Small intestine (tissue), 7 donors: ENCODE results near the gene GRHL3. TPM values are rescaled to one million over a fixed set of nuclear protein-coding genes. Genes with fewer than 3 reads are reported as not detected.

Experiments
- DNase-seq, 2 donors: peaks; one replicate each; pipeline versions ENCODE4 v3.0.0 to v3.0.0-alpha.2; 2013
- FAIRE-seq: peaks from 2 replicates; lab custom pipeline; 2012; peaks lifted over from hg19 to GRCh38; lab: Jason Lieb, UNC
- H3K27ac ChIP-seq, 3 donors: one replicate each; pipeline ENCODE4 v1.5.1; 2013; ENCODE audit warnings: low read length in 2 of 3, mild to moderate bottlenecking in 2 of 3, control low read depth in 1 of 3, inconsistent platforms in 1 of 3, low read depth in 1 of 3, moderate library complexity in 1 of 3
- H3K27me3 ChIP-seq, 3 donors: one replicate each; pipeline ENCODE4 v1.6.1; 2013; ENCODE audit warnings: low read length in 3 of 3, inconsistent platforms in 1 of 3; ENCODE audit not compliant: control insufficient read depth in 3 of 3, insufficient read depth in 3 of 3
- H3K36me3 ChIP-seq, 3 donors: one replicate each; pipeline ENCODE4 v1.6.1; 2013; ENCODE audit warnings: low read length in 3 of 3, inconsistent platforms in 1 of 3, low read depth in 1 of 3, mild to moderate bottlenecking in 1 of 3, moderate library complexity in 1 of 3; ENCODE audit not compliant: control insufficient read depth in 3 of 3, insufficient read depth in 2 of 3
- H3K4me1 ChIP-seq, 3 donors: one replicate each; pipeline ENCODE4 v1.6.1; 2013; ENCODE audit warnings: low read length in 2 of 3, inconsistent platforms in 1 of 3, low read depth in 1 of 3, mild to moderate bottlenecking in 1 of 3, moderate library complexity in 1 of 3; ENCODE audit not compliant: control insufficient read depth in 3 of 3, insufficient read depth in 2 of 3
- H3K4me3 ChIP-seq, 3 donors: one replicate each; pipeline ENCODE4 v1.5.1; 2013; ENCODE audit warnings: low read length in 3 of 3, control low read depth in 1 of 3, inconsistent platforms in 1 of 3, low read depth in 1 of 3, mild to moderate bottlenecking in 1 of 3, moderate library complexity in 1 of 3
- H3K9me3 ChIP-seq, 2 donors: one replicate each; pipeline ENCODE4 v1.6.1; 2013; ENCODE audit warnings: low read depth in 1 of 2, low read length in 1 of 2; ENCODE audit not compliant: control insufficient read depth in 2 of 2, insufficient read depth in 1 of 2
- WGBS, 3 donors: extraction: QIAGEN DNeasy Blood & Tissue Kit; methylation state at CpG; one replicate each; pipeline ENCODE4 v1.1.7; 2013; 5-methylcytosine and 5-hydroxymethylcytosine counted together
- polyA plus RNA-seq, 4 donors: library from polyadenylated mRNA; stranded (reverse) in 3 of 4; unstranded in 1 of 4; fragments of 200-250 nt in 3 of 4; fragments of 120-200 nt in 1 of 4; gene quantifications; one replicate each; pipeline versions ENCODE4 v1.2.1 to v1.2.3, GENCODE V29; 2013
- donor health status: healthy with polysubstance abuse.
- donor health status: control.
- donor health status: control.
- donor health status: Bipolar disorder and iron deficiency.
- donor health status: healthy.

GRHL3 gene
- polyA plus RNA-seq, 4 donors, result 0.28 to 0.67 (median 0.31) TPM; not detected in 1

- Histone ChIP-seq H3K4me1 (peaks cover 3 to 11% (median 4%) of the 10 kb centered on the region in 3 donors), H3K27me3 (peaks cover 0 to 13% (median 2%) of the 10 kb centered on the region in 3 donors), H3K4me3 (no peak overlapping the region), H3K27ac (no peak overlapping the region), H3K36me3 (no peaks in the 10 kb centered on the region), H3K9me3 (no peaks in the 10 kb centered on the region)
- 80 to 89% (median 85%) methylated on average over 2 of the region's 2 CpGs for WGBS, 3 donors
- FAIRE-seq (no peak), DNase-seq (no peak)
Observed at GRCh38 chr1:24323281-24323680, 4.1 kb downstream of the GRHL3 start.

GRCh38 chr1:24324903-24325302, 5.7 kb downstream of the GRHL3 start:
- peaks cover 0 to 13% (median 2%) of the 10 kb centered on the region in 3 donors for H3K27me3 ChIP-seq
- H3K4me1 ChIP-seq, result peaks cover 3 to 11% (median 4%) of the 10 kb centered on the region in 3 donors
- no peak overlapping the region for H3K27ac ChIP-seq
- no peaks in the 10 kb centered on the region for H3K36me3 ChIP-seq
- H3K4me3 ChIP-seq, result no peak overlapping the region
- no peaks in the 10 kb centered on the region for H3K9me3 ChIP-seq
- FAIRE-seq (no peak), DNase-seq (no peak)
- WGBS, 3 donors, result 65 to 78% (median 69%) methylated on average over 6 of the region's 6 CpGs

DNA sequence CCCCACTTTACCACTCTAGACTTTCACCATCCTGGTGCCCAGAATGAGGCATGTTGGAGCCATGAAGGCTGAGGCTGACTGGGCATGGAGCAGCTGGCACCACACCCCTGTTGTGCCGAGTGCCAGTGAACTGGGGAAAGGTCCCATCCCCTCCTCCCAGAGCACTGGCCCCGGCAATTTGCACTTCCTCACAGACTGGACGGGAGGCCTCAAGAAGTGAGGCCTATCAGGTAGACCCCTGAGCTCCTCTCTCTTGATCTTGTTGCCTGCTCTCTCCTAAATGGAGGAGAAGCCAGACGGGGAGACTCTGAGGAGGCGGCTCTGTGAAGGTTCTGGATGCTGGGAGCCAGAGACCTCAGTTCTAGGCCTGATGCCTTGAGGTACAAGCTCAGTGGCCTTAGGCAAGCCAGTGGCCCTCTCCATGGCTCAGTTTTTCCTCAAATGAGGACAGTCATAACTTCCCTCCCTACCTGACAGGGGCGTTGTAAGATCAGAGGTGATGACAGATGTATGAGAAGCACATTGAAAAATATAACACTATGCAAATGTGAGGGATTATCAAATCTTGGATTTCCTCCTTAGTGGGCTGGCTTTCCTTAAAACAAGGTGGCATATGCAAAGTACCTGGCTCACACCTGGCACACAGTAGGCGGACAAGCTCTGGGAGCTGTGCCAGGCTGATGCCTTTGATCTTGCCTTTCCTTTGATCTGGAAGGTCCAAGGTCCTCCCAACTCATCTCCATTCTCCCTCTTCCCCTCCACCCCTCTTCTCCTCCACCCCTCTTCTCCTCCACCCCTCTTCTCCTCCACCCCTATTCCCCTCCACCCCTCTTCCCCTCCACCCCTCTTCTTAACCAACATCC, 6.7 kb downstream of the GRHL3 start:
- Histone ChIP-seq H3K4me3 (no peak overlapping the region), H3K36me3 (no peaks in the 10 kb centered on the region), H3K27me3 (peaks cover 0 to 13% (median 2%) of the 10 kb centered on the region in 3 donors), H3K4me1 (peaks cover 3 to 11% (median 4%) of the 10 kb centered on the region in 3 donors), H3K27ac (no peak overlapping the region), H3K9me3 (no peaks in the 10 kb centered on the region)
- WGBS, 3 donors, result 45 to 71% (median 55%) methylated on average over 7 of the region's 7 CpGs
- no peak for FAIRE-seq
- no peak for DNase-seq

DNA sequence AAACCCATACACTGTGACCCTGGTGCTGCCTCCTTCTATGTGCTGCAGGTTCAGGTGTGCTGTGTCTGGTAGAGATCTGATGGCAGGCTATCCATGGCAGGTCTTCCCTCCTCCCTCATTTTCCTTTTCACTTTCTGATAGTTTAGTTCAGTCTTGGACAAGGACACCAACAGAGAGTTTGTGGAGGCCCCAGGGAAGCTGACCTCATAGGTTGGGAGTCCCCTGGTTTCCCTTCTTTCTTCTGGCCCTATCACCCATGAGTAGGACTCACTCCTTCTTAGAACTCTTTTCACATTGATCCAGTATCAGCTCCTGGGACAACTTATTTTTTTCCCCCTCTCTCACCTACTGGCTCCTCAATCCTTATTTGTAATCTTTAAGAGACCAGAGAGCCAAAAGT, 8.3 kb downstream of the GRHL3 start:
- no peak for DNase-seq
- H3K4me3 ChIP-seq, result no peak overlapping the region
- no peak for FAIRE-seq
- no peak overlapping the region for H3K27ac ChIP-seq
- no peaks in the 10 kb centered on the region for H3K4me1 ChIP-seq
- H3K9me3 ChIP-seq, result no peaks in the 10 kb centered on the region
- H3K36me3 ChIP-seq, result no peaks in the 10 kb centered on the region
- peaks cover 0 to 2% (median 0%) of the 10 kb centered on the region in 3 donors for H3K27me3 ChIP-seq

DNA sequence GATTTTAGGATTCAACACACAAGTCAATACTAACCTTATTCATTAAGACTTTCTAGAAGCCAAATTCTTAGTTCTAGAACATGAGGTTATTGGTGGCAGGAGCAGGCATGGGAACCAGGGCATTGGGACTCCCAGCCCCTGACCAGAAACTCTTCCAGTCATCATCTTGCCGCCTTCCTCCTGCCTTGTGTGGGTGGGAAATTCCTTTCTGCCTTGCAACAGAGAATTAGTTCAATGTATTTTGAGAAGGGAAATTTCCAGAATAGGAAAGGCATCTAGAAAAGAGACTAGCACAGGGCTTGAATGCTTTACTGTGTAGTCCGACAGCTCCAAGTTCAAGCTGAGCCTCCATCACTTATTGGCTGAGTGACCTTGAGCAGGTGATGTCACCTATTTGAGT, 8.7 kb downstream of the GRHL3 start:
- no peak overlapping the region for H3K4me3 ChIP-seq
- DNase-seq, result no peak
- H3K4me1 ChIP-seq, result no peaks in the 10 kb centered on the region
- 82 to 96% (median 93%) methylated on average over 2 of the region's 2 CpGs for WGBS, 3 donors
- no peak for FAIRE-seq
- no peaks in the 10 kb centered on the region for H3K36me3 ChIP-seq
- peaks cover 0 to 2% (median 0%) of the 10 kb centered on the region in 3 donors for H3K27me3 ChIP-seq
- H3K9me3 ChIP-seq, result no peaks in the 10 kb centered on the region
- no peak overlapping the region for H3K27ac ChIP-seq

- no peak for DNase-seq
- WGBS, 3 donors, result 83 to 88% (median 84%) methylated on average over 9 of the region's 9 CpGs
- Histone ChIP-seq H3K4me3 (no peak overlapping the region), H3K4me1 (no peaks in the 10 kb centered on the region), H3K27me3 (peaks cover 0 to 2% (median 0%) of the 10 kb centered on the region in 3 donors), H3K27ac (no peak overlapping the region), H3K36me3 (no peaks in the 10 kb centered on the region), H3K9me3 (no peaks in the 10 kb centered on the region)
- no peak for FAIRE-seq
Observed at GRCh38 chr1:24329331-24329730, 10.2 kb downstream of the GRHL3 start.

DNA sequence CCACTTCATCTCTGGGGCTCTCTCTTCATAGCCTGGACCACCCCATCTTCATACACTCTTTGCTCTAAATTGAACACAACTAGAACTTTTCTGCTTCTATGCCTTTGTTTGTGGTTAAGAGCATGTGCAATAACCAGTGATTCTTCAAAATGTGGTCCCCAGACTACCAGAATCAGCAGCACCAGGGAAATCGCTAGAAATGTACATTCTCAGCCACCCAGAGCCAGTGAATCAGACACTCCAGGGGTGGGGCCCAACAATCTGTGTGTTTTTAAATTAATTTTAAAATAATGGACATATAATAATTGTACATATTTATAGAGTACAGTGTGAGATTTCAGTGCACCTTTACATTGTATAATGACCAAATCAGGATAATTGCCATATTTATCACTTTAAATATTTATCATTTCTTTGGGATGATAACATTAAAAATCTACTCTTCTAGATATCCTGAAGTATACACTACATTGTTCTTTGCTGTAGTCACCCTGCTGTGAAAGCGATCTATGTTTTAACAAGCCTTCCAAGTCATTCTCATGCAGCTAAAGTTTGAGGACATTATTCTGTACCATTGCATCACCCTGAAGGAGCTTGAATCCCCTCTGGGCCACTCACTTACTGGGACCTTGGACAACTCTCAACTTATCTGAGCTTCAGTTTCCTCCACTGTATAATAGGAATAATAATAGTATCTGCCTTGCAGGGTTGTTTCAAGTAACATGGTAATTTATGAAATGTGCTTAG, 10.8 kb downstream of the GRHL3 start:
- no peak overlapping the region for H3K27ac ChIP-seq
- H3K9me3 ChIP-seq, result no peaks in the 10 kb centered on the region
- FAIRE-seq (no peak), DNase-seq (no peak)
- 88 to 92% (median 89%) methylated on average over 2 of the region's 2 CpGs for WGBS, 3 donors
- no peaks in the 10 kb centered on the region for H3K36me3 ChIP-seq
- no peak overlapping the region for H3K4me3 ChIP-seq
- peaks cover 0 to 2% (median 0%) of the 10 kb centered on the region in 3 donors for H3K27me3 ChIP-seq
- H3K4me1 ChIP-seq, result no peaks in the 10 kb centered on the region

- no peak overlapping the region for H3K27ac ChIP-seq
- no peaks in the 10 kb centered on the region for H3K9me3 ChIP-seq
- DNase-seq (no peak), FAIRE-seq (no peak)
- 82 to 84% (median 84%) methylated on average over 7 of the region's 7 CpGs for WGBS, 3 donors
- H3K4me1 ChIP-seq, result no peaks in the 10 kb centered on the region
- peaks cover 0 to 2% (median 0%) of the 10 kb centered on the region in 3 donors for H3K27me3 ChIP-seq
- H3K36me3 ChIP-seq, result no peaks in the 10 kb centered on the region
- no peak overlapping the region for H3K4me3 ChIP-seq
Observed at GRCh38 chr1:24331961-24332673, 13.0 kb downstream of the GRHL3 start.
